Measurements from ENCODE around the gene BLNK.

Gene BLNK

DNA sequence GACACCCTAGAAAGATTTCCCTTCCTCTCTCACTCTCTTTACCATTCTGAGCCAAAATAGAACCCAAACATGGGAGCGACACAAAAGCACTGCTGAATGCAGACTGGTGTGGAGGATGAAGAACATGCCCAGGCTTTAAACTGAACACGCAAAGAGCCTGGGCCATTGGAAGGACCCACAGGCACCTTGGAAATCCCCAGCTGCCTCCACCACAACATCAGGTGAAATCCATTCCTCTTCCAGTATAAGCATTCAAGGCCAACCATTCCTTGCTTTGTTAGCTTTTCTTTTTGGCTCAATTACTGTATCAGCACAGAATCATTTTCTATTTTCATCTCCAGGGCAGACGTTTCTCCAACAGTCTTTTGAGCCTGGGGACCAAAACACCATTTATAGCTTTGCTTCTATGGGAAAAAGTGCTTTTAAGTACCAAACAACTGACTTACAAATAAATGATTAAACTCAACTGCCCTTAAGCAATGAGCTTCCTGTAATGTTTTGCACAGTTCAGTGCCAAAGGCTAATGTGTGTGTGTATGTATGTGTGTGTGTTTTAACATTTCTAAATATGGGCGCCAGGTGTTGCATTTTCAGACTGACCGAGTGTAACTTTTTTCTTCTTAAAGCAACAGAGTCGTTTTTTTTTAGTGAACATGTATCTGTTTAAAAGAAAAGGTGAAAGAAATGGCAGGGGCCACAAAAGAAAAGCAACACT, 16.2 kb upstream of the BLNK start:
- peak; percentile 5 for DNase-seq

DNA sequence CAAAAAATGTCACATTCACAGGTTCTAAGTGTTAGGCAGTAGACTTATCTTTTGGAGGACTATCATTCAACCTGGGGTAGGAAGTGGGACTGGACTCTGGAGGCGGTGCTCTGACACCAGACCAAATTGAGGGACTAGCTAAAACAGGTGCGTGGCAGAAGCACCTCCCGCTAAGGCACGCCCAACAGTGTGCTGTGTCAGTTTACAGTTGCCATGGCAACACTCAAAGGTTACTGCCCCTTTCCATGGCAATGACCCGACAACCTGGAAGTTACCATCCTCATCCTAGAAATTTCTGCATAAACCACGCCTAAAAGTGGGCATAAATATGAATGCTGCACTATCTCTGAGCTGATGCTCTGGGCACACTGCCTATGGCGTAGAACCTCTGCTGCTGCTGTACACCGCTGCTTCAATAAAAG, 14.0 kb upstream of the BLNK start:
- DNase-seq = no peak

DNA sequence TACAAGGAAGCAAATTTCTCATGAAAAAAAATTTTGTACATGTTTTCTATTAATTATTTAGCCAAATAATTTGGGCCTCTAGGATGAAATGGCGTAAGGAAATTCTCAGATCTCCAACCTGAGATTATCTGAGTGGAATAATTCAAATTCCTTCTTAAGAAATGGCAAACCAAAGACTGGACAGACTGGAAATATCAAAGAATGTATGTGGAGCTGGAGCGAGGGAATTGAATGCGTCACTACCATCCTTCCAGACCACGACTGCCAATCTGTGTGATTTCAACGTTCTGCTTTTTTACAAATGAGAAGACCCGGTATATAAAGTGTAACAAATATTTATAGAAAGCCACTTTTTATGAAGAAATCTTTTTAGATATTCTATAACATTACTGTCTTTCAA, 12.4 kb upstream of the BLNK start:
- no peak for DNase-seq

DNA sequence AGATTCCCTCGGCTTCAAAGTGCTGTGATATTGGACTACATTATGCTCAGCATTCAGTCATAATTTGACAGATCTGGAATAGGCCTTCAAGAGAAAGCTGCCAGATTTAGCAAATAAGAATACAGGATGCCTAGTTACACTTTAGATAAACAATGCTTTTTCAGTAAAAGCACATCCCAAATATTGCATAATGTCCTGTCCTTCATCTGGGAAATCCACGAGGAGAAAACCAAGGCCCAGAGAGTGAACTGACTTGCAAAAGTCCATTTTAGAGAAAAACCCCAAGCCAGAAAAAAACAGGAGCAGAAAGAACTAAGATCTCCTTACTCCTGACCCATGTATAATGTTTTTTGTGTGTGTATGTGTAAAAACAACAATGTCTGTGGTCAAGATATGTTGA, 12.0 kb upstream of the BLNK start:
- DNase-seq = no peak

DNA sequence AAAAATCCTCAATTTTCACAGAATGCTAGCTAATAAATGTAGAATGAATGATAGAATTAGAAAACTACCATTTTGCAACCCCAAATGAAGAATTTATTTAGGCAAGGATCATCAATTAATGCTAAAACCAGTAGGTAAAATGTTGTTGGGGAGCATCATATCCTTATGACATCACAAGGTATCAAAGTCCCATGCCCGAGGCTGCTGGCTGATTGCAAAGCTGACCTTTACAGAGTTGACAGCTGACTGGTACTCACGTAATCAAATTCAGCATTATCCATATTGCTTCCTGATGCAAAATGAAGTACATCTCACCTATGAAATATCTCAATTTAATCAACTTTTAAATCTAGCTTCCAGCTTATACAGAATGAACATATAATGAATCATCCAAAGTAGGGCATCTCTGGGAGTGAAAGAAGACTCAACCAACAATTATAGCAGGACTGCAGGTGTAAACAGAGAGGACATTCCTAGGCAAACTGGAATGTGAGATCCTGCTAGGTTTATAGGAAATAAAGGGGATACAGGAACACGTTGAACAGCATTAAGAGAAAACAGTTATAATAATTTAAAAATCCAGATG, 10.2 kb upstream of the BLNK start:
- no peak for DNase-seq

DNA sequence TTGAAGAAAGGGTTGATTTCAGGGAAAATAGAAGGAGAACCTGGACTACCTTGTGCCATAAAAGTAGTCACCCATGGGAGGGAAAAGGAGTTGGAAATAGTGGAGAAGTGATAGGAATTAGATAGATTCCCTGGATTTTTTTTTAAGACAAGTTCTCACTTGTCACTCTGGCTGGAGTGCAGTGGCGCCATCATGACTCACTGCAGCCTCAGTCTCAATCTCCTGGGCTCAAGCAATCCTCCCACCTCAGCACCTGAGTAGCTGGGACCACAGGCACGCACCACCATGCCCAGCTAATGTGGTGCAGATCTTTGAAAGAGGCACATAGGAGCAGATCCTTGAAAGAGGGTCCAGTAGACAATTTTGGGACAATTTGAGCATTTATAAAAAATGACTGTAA, 9.5 kb upstream of the BLNK start:
- no peak for DNase-seq

DNA sequence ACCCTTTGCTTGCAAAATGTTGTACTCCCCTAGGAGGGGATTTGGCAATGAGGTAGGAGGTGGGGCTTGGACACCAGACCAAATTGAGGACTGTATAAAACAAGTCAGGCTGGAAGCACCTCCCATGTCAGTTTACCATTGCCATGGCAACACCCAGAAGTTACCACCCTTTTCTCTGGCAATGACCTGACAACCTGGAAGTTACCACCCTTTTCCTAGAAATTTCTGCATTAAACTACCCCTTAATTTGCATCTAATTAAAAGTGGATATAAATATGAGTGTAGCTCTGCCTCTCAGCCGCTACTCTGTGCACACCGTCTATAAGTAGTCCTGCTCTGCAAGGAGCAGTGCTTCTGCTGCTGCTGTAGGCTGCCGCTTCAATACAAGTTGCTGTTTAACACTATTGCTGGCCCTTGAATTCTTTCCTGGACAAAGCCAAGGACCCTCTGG, 7.8 kb upstream of the BLNK start:
- no peak for DNase-seq

DNA sequence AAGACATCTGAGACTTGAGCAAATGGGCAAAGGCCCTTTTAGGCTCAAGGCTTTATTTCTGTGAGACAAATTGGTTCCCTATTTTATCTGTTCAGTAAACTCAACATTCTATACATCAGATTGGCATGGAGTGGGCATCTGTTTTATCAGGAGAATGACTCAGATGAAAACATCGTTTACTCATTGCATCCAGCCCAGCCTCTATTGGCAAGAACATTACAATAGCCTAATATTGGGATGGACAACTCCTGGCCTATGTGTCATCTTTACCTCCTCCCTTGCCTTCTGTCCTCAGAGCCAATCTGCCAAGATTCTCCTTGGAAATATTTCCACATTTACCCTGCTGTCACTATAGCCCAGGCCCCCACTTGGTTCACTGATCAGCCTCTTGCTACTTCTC, 5.5 kb upstream of the BLNK start:
- DNase-seq = no peak

DNA sequence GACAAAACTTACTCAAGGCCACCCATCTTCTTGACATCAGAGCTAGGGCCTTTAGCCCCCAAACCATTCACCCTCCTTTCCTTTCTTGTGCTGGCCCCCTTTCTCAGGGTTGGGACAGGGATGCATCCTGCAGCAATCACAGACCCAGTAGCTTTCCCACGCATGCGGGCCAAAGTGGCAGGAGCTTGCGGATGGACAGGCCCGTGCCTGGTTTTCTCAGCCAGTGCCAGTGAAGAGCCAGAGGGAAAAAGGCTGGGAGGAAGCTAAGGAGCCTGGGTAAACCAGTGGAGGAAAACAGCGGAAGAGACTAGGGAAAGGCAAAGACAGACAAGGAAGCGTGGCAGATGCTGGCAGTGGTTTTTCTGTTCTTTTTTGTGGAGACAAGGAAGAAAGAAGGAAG, 5.1 kb upstream of the BLNK start:
- no peak for DNase-seq

DNA sequence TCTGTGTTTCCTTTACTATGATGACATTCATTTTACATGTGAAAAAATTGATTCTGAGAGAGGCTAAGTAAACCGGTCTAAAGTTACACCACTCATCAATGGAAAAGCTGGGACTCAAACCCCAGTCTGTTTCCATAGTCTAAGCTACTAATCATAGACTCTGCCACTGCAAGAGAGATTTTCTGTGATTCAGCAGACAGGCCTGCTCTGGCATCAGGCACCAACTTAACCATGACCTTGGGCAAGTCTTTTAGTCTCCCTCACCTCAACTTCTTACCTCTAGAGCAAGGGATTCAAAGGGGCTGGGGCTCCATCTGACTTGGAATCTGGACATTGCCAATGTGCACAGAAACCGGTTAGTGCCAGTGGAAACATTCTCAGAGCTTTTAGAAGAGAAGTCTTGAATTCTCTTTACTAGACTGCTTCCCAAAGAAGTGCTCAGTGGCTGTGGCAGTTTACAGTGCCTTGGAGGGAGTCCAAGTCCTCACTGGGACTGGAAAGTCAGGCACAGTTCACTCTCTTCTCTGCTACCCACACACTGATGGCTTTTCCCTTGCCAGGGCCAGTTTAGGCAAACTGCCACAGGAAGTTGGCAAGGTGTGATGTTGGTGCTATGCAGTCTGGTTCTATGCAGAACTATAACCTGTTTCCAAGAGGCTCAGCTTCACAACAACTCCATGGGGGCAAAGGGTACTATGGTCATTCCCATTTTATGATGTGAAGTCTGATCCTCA, 4.5 kb upstream of the BLNK start:
- DNase-seq = no peak

DNA sequence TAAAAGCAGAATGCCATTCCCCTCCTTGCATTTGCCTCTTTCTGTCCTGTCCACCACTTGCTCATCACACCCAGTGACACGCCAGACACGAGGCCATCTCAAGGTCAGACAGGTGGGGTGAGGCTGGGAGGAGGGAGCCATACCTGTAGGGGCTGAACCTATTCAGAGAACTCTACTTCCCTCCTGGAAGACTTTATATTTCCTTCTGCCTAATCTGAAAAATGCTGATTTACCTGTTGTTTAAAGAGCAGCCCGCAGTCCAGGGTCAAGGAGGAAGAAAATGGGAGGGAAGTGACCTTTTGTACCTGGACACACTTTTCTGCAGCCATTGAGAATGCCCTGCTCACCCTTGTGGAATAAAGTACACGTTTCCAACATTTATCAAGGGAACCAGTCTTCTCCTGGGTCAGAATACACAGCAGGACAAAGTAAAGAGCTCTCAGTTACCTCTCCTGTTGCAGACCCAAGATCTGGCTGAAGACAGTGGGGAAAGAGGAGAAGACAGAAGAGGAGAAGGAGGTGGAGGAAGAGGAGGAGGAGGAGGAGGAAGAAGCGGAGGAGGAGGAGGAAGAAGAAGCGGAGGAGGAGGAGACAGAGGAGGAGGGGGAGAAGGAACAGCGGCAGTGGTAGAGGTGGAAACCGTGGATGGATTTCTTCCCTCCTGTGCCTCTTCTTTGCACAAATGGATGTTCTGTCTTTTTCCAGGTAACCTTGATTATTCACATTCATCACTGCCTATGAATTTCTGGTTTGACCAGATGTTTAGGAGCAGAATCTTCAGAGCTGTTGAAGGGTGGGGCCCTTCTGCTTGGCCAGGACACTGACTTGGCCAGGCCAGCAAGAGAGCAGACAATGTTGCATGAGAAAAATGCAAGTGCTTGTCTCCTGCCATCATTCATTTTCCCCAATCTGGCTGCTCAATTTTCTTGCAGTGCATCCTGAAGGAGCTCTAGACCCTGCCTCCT, 1.2 kb upstream of the BLNK start:
- DNase-seq = no peak

DNA sequence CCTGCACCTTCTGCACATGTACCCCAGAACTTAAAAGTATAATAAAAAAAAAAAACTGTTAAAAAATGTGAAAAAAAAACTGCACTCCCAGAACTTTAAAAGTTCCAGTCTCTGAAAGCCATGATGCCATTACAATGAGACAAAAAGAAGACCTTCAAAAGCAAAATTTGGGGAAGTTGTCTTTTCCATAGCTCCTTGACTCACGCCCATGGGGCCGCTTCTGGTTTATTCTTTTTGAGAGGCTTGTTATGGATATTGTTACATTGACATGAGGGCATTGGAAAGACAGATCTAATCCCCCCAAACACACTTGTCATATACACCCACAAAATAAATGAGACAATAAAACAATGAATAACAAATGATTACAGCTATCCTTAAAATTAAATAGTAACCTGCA, 798 bp downstream of the BLNK start:
- no peak for DNase-seq

DNA sequence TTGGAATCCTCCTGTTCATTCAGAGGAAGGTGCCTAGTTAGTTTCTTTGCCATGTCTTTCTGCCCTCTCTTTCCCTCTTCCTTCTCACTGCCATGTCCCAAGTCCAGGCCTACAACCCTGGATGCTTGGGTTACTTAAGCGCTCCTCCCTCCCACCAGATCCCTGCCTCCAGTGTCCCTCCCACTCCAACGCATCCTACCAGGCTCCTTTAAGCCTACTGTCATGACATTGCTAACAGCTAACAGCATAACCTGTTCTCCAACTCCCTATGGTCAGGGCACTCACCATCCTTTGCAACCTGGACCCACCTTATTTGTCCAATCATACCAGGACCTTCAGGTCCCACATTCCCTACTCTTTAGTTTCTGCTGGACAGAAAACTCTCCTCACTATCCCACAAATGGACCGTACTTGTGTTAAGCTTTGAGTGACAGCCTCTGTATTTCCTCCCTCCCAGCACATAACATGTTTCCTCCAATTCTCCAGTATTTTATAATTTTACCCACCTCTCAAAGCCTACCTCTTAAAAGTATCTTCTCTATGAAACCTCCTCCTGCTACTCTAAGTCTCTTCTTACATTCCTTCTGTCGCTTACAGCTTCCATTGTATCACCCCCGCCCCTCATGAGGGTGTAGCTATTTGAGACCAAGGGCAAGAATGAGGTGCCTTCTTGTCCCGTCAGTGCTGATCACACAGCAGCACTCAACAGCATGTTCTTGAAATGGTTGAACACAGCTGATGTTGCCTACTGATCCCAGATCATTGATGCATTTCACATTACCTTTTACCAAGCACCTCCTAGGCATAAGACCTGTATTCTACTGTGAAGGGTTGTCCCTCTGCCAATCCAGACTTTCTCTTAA, 1.7 kb downstream of the BLNK start:
- DNase-seq = no peak

DNA sequence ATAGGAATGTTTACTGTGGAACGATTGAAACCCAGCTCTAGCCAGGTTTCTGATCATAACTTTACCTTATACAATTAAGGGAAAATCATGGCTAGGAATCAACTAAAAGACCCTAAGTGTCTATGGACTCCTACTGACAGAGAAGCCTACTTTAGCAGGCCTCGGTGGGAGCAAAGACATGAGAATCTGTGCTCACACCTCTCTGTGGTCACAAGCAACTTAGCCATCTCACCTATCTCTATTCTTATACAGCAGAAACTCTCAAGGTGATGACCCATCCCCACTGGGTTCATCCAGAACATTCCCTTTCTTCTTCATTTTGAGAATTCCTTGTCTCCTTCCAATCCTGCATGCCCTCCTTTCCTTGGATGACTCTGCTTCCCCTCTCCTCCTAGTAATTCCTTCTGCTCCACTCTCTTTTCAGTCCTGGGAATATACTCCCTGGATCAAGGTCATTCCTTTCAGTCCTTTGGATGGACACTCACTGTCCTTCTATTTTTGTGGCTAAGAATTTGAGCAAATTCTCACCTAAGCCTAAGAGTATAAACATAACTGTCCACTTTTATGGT, 2.9 kb downstream of the BLNK start:
- no peak for DNase-seq

DNA sequence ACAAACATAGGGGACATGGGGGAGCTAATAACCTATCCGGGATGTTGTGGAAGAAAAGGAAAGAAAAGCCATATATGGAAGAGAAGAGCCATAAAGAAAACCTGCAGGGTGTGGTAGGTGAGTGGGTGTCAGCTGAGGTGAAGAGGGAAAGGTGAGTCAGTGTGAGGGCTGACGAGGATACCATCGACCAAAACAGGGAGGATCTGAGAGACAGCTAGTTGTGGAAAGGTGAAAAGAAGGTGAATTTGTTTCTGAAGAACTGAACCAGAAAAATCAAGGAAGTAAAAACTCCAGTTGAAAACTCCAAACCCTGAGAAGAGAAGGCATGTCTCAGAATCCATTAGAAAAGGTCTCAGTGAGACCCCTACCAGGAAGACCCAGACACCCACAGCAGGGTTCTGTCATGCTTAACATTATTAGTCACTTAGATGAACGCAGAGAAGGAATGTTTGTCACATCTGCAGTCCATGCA, 4.1 kb downstream of the BLNK start:
- no peak for DNase-seq

DNA sequence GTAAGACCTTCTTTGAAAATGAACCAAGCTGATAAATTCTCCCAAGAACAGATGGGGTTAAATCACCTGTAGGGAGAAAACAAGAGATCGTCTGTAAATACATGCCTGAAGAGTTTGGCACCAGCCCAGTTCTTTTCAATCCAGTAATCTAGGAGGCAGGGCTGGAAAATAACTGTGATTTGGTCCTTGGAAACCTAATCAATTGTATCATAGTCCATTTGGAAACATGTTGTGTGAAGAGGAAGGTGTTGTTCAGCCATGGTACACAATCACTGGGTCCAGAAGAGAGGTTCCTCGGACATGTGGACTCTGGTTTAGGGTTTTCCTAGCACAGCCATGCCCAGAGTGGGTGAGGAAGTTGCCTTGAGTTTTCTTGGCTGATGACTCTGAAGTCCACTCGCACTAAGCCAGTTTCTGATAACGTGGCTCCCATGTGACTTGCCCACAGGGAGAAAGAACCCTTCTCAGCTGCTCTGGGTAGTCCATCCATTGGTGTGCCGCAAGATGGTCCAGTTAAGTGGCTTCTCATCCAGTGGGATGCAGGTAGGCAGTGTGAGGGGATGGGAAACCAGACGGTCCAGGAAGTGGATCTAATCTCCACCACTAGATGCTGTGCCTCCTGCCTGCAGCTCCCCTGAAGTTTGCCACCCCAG, 5.1 kb downstream of the BLNK start:
- no peak for DNase-seq

DNA sequence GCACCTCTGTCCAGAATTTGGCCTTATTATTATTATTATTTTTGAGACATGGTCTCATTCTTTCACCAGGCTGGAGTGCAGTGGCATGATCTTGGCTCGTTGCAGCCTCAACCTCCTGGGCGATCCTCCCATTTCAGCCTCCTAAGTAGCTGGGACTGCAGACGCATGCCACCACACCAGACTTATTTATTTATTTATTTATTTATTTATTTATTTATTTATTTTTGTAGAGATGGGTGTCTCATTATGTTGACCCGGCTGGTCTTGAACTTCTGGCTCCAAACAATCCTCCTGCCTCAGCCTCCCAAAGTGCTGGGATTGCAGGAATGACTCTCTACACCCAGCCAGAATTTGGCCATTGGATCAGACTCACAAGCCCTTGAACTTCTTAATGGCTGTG, 6.4 kb downstream of the BLNK start:
- DNase-seq = no peak

DNA sequence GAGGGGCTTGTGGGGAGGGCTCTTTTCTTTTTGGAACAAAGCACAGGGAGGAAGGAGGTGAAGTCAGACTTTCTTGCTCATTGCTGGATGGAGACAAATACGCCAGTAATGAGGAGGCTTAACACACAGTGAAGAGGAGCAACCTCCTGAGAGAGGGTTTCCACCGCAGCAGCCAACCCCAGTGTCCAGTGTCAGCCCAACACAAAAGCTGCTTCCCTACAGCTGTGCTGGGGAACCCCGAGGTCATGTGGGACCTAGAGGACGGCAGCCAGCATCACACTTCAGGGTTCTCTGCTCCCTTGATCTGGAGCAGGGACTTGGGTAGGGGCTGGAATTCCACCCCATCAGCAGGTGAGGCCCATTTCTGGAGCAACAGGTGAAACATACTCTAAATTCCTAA, 7.7 kb downstream of the BLNK start:
- no peak for DNase-seq

DNA sequence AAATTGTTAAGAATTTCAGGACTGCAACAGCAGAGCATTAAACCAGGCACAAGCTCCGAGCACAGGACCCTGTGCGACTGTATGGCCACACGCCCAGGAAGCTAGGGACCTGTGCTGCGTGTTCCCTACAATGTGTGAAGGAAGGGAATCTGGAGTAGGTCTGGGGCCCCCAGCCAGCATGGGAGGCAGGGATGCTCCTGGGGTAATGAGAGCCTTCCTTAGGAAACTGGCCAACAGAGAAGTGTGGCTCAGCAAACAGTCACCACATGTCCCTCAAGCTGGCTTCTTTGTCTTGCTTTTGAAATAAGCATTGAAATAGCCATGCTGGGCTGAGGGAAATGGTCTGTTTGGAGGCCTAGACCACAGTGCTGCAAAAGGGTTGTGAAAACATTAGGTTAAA, 8.2 kb downstream of the BLNK start:
- no peak for DNase-seq

DNA sequence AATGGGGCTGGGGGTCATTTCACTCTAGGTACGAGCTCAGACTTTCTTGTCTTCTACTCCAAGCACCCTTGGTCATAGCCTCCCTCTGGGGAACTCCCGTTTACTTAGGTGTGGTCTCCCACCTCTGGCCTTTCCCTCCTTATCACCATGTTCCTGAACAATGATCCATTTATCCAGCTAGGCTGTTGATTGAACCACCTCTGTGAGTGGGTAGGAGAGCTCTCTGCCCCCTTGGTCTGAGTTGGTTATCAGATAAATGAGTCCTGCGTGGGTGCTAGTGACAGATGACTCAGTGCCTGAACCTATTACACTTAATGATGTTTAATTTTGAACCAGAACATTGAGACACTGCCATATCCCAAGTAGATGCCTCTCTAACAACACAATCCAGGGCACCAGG, 9.4 kb downstream of the BLNK start:
- DNase-seq = no peak

DNA sequence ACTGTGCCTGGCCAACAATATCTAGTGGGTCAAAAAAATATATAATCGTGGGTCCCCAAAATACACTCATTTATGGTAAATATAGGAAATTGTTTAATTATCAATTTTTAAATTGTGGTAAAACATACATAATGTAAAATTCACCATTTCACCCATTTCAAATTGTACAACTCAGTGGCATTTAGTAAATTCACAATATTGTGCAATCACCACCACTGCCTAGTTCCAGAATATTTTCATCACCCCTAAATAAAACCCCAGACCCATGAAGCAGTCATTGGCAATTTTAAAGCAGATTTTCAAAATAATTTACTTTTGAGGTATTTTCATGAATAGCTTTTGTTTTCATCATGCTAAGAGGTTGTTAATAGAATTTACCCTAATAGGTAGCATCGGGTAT, 10.2 kb downstream of the BLNK start:
- DNase-seq = no peak

Measured in NCI-H748 treated with DMSO at 0.1 percent for 48 hours (cell line).